HG02610 (cell line): ENCODE results near the gene CDH23.

Experiments used
- ATAC-seq: cut with Tn5 transposase; IDR thresholded peaks from one replicate; pipeline ENCODE4 v1.9.1; 2021; ENCODE audit warnings: mild to moderate bottlenecking, moderate library complexity; ENCODE audit not compliant: unreplicated experiment

The CDH23 gene

DNA sequence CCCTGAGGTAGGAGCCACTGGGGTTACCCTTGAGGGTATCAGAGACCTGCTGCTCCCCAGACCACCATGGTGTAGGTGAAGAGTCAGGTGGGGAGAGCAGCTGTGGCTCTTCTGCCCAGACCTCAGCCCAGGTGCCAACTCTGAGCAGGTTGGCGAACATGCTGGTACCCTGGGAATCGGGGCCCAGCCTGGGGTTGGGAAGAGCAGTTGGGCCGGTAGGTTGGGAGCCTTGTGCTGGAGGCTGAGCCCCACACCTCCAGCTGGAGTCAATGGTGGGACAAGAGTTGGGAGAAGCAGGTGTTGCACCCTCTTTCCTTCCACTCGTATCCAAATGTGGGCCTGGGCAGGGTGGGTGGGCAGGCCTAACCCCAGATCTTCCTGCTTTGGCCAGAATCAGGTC, 114.5 kb downstream of the CDH23 start:
- ATAC-seq, result no peak

DNA sequence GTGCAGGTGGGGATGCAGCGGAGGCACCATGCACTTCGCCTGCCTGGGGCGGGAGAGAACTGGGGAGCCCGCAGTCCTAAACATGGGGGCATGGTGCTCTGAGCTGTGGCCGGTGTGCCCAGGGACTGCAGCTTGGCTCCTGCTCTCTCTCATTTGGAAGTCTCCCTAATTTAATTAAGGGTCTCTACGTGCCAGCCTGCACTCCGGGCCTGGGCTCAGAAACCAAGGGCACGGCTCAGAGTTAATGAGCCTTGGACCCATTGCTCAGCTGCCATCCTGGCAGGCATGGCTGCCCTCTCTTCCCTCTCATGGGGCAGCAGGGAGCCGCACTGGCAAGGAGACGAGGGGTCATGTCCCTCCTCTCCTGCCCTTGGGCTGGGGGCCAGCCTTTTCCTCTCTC, 115.6 kb downstream of the CDH23 start:
- ATAC-seq, result no peak

DNA sequence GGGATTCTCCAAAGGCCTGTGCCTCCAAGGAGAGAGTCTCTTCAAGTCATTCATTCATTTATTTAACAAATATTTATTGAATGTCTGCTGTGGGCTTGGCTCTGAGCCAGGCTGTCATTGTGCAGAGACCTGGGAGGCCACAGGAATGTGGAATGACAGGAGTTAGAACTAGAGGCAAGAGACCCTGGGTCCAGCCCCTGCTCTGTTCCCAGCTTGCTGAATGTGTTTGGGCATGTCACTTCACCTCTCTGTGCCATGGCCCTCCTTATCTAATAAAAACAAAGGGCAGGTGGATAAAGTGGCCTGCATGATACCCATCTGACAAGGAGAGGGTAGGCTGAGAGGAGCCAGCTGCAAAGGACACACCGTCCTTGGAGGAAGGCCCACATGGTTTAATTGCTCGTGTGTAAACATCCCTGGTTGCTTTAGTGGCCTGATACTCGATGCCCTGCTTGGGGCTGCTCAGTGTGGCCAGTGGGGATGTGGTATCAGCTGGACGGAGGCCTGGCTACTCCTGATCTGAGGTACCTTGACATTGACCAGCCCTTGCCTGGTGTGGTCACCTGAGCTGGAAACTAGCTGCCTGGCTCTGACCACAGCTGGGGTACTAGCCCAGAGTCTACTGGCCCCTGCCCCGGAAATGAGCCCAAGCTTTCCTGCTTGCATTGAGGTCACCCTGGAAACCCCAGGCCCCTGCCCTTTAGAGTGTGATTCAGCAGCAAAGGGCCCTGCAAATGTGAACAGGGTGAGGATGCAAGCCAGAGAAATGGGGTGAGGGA, 116.2 kb downstream of the CDH23 start:
- no peak for ATAC-seq

DNA sequence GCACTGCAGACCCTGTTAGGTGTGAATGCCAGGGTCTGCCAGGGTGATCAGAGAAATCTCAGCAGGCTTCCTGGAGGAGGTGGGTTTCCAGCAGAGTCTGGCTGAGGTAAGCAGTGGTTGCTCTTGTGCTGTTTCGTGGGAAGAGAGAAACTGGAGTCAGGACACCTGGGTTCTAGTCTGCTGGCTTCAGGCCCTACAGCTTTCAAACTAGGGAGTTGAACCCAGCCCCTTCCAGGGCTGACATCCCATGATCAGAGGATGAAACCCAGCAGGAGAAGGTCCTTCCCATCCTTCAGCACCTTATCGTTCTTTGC, 116.8 kb downstream of the CDH23 start:
- ATAC-seq, result no peak

DNA sequence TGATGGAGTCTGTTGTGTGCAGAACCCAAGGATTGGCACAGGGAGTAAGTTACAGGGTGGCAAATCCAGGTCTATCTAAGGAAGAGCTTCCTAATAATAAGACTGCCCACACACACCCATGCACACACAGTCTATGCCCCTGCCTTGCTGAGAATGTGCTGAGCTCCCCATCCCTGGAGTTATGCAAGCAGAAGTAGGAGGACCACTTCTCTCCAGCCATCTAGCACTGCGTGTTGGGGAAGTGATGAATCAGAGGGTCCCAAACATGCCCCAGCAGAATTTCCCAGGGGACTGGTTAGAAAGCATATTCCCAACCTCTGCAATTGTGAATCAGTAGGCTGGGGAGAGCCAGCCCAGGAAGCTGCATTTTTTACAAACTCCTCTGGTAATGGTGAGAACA, 117.2 kb downstream of the CDH23 start:
- no peak for ATAC-seq

DNA sequence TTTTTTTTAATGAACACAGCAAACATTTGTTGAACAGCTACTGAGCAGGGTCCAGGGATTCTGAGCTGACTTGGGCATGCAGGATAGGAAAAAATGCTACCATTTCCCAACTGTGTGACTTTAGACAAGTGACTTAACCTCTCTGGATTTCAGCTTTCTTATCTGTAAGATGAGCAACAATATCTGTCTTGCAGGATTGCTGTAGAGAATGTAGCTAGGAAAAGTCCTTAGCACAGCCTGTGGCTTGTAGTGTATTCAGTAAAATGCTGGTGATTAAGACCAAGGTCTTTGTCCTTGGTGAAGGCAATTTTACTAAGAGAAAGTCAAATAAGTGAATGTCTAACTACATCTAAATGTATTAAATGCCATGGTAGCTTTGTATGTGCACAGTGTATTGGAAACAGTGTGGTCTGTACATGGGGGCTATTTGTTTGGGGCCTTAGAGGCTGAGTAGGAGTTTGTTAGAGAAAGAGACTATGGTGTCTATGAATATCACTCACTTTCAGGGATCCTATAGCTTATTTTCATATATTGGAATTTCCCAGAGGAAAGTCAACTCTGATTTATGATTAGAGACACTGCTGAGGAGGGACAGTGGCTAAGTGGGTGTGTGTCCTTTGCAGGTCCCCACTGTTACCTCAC, 118.9 kb downstream of the CDH23 start:
- ATAC-seq, result no peak

DNA sequence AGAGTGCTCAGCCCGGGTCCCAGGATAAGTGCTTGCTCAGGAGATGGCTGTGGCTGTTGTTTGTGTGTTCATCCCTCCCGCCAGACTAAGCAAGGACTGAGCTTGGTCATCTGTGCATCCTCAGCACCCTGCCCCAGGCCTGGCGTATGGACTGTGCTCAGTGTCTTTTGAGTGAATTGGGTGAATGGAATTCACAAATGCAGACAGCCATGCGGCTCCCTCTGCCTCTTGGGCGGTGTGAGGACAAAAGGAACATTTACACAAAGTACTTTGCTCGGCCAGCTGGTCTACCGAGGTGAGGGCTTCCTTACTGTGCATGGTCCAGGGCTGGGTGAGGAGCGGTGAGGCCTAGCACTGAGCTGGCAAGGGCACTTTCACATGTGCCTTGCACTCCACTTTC, 120.2 kb downstream of the CDH23 start:
- no peak for ATAC-seq

DNA sequence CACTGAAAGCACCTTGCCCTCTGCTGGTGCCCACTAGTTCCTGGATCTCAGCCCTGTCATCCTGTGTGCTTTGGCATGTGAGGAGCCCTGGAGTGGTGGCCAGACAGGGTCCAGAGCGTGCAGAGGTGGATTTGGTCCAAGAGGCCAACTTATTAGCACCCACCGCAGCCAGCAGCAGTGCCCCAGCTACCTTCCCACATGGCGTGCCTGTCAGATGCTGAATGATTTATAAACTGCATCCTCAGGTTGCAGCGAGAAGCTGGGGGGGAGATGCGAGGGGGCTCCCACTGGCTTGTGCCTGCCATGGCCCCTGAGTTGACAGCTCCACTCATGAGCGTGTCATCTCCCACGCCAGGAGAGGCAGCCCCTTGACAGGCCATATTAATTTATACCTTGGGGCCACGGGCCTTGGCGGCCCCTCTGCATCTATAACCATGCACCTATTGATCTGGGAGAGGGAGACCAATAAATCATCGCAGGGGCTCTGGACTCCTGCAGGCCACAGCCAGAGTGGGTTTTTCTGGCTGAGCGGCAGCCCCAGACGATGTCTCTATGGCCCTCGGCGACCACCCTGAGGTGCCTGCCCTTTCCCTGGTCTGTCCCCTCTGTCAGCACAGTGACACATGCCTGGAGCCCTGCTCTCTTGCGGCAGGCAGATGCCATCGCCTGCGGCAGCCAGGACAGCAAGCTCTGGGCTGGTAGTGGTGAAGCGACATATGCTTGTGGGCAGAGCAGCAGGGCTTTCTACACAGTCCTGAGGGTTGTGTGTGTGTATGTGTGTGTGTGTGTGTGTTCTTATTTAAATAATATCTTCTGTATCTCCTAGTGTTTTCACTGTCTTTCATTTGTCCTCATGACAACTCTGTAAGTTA, 120.8 kb downstream of the CDH23 start:
- ATAC-seq, result no peak

DNA sequence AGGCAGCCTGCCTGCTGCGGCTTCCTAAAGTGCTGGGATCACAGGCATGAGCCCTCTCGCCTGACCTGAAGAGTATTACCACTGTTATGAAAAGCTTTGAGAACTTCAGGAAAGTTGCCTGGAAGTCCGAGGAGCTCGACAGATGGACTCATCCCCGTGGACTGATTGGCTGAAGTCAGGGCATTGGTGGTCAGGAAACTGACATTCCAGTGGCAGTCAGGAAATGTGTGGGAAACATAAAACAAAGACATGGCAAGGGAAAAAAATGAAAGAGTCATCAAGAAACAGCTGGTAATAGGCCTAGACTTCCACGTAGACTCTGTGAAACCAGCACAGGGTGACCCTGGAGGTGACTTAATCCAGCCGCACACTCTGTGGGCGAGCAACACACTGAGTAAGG, 123.3 kb downstream of the CDH23 start:
- ATAC-seq, result no peak

DNA sequence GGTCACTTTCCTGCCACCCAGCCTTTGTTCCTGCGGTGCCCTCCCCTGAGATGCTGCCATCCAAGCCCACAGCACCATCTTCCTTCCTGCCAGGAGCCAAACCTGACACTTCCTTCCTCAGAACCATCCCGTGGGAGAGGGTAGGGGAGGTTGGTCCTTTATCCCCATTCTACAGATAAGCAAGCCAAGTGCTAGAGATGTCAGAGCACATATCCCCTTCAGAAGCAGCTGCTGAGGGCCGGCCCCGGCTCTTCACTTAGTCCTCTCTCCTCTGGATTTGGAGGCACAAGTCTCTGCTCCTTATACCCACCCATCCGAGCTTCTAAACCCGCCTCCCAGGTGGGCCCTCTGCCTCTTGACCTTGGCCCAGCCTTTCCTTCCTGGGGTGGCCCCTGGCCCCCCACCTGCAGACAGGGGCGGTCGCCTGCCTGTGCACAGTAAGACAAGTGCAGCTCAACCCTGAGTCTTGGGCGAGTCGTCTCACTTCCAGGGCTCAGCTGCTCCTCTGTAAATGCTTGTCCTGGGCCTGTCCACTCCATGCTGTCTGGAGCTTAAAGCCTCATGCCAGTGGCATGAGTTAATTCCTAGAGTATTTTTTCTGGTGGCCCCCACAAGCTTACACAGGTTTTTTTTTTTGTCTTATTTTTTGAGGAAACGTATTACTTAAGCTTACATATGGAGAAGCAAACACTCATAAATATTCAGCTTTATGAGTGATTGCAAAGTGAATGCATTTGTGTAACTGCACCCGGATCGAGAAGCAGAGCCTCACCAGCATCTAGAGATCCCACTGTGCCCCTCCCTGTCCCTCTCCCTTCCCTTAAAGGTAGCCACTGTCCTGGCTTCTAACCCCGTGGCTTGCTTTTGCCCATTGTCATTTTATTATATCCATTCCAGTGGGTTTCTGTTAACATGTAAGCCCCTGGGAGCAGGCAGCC, 125.1 kb downstream of the CDH23 start:
- no peak for ATAC-seq

DNA sequence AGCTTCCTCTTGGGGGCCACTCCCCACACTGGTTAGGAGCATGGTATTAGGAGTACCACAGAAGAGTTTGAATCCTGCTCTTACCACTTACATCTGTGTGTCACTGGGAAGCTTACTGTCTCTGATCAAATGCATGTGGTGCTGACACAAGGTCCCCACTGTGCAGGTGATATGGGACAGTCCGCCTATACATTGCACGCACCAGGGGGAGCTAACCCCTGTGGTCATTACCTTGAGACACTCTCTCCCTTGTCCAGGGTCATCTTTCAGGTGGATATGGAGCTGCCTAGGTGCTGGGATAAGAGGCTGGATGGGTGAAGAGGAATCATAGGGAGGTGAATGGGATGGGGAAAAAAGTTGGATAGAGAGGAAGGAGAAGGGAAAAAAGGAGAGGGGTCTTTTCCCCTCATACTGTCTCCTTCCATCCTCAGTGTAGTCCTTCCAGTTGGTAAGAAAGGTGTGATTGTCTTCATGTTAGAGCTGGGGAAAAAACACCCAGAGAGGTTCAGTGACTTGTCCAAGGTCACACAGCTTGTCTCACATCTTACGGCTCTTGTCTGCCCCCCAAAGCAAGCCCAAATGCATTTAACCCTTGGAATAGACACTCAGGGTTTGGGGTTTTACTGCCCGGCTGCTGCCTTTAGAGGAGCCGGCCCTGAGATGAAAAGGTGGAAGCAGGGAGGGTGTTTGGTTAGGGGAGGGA, 125.9 kb downstream of the CDH23 start:
- no peak for ATAC-seq

DNA sequence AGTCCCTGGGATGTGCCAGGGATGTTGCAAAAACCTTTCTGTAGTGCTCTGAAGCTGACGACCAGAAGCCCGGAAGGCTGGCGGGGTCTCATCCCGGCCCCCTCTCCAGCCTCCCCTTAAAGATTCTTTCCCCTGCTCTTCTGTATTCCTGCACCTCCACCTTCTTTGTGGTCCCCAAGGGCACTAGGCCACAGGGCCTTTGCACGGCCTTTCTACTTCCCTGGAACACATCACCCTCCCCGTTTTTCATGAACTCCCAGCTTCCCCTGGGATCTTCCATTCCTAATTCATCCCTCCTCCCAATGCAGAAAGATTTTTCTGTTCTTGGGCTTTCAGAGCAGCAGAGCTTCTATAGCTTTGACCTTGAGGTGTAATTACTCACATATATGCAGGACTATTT, 127.0 kb downstream of the CDH23 start:
- ATAC-seq, result no peak

DNA sequence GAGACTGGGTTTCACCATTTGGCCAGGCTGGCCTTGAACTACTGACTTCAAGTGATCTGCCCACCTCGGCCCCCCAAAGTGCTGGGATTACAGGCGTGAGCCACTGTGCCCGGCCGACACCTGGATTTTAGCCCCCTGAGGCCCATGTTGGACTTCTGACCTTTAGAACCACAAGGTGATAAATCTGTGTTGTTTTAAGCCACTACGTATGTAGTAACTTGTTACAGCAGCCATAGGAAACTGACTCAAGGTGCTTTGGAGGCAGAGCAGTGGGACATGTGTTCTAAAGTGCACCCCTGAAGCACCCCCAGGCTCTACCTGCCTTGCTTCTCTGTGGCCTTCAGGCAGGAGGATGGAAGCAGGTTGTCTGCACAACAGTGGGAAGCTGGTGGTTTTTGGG, 128.4 kb downstream of the CDH23 start:
- no peak for ATAC-seq

DNA sequence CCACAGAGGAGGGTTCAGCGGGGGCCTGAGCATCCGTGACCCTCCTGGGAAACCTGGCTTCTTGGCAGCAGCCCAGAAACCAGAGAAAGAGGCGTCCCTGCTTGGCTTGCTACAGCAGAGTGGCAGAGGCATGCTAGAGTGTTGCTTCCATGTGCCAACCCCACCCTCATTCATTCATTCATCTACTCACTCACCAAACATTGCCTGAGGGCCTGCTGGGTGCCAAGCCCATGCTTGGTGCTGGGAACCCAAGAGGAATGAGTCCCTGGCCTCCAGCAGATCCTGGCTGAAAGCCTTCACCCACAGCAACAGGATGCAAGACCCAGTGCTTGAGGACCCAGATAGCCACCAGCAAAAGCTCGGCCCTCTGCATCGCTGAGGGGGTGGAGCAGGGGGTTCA, 129.0 kb downstream of the CDH23 start:
- ATAC-seq, result no peak

DNA sequence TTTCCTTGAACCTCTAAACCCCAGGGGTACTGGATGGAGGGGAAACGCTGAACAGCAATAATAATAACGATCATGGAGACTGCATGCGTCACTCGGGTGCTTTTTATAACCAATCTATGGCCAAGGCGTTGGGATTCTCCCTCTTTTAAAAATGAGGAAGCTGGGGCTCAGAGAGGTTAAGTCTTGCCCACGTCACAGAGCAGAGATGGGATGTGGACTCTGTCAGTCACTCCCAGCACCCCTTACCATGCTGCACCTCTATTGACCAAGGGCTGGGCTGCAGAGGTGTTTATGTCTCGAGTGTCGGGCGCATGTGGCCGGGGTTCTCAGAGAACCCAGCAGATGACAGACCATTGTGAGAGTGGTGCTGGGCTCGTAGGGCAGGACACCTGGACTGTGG, 129.9 kb downstream of the CDH23 start:
- no peak for ATAC-seq

DNA sequence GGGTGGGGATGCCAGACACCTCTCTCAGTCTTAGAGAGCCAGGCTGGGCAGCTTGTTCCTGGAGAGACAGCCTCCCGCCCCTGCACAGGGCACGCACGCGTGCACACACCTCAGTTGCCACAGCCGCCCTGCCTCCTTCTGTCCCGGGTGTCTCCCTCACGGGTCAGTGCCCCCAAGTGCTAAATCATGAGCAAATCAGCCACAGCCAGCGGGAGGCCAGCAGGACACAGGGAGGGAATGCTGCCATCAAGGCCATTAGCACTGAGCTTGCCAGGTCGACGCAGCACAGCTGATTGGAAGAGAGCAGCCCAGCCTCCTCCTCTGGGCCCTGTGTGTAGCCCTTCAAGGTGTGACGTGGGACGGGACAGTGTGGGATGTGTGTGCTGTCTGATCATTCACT, 130.4 kb downstream of the CDH23 start:
- ATAC-seq, result no peak

DNA sequence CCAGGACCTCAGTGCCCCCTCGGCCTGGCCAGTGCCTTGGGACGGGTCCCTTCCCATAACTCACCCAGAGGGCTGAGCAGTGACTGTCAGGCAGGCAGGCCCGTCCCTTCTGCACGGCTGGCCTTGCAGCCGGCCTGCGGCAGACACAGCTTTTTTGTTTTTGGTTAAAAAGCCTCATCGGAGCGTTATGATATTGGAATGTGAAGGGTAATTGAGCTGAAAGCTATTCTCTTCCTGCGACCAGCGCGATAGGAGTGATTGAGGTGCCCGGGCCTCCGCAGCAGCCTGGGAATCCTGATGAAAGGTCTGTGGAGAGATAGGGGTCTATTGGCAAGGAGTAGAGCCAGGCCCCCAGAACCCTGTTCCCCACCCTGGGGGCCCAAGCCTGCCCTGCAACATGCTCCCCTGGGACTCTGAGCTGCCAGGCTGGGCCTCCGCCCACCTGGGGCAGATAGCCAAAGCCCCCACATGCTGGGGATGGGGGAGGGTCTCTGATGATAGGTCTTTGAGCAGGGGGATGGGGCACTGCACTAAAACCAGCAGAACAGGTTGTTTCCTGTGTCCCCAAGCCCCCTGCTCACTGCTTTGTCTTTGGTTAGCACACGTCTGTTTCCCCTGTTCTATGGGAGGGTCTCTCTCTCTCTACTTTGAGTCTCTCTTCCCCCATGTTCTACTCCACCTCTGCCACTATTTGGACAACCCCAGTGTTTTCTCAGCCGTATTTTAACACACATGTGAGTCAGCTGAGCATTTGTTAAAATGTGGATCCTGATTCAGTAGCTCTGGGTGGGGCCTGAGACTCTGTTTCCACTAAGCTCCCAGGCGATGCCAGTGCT, 131.9 kb downstream of the CDH23 start:
- no peak for ATAC-seq

DNA sequence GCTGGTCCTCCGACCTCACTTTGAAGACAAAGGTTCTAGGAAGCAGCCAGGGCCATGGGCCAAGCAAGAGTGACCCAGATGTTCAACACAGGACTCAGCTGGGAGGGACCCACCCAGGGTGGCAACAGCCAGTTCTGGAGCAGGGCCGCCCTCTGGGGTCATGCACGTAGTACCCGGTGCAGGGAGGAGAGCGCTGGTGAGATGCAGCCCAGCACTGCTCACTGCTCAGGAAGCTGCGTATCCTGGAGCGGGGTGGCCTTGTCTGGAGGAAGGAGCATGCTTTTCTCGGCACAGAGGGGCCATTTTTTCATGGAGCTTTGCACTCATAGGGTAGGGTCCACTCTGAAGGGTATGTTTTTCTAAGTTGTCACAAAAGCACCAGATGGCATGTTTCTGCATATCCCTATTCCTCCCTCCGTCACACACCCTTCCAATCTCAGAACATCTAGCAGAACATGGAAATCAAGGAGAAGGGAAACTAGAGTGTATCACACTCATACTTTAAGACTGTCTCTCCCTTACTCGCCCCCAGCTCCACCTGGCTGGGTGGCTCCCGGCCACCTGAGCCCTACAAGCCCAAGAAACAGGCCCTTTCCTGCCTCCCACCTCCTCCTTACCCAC, 132.6 kb downstream of the CDH23 start:
- ATAC-seq, result no peak

DNA sequence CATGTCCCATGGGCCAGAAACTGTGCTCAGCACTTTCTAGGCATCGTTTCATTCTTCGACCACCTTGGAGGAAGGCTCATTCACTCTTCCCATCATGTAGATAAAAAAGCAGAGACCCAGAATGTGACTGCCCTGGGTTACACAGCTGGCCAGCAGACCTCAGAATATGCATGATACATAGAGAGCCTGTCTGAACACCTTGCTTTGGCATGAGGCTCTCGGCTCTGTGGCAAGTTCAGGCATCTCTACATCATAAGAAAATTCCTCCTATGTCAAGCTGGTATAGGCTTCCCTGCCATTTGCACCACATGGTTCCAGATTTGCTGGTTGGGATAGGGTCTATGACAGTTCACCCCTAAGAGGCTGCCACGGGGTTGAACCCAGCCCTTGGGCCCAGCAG, 134.1 kb downstream of the CDH23 start:
- no peak for ATAC-seq
